Neural progenitor cell (in vitro differentiated cells): ENCODE measurements around the gene CCNA2. TPM values are rescaled to one million over a fixed set of nuclear protein-coding genes. Genes with fewer than 3 reads are reported as not detected.

Source experiments
- DNase-seq: peaks from one replicate; pipeline ENCODE4 v3.0.0-alpha.2; 2016; ENCODE audit warnings: low spot score
- H2AFZ ChIP-seq: fragments of 200-600 bp; sonication (generic); replicated peaks from 2 replicates; pipeline ENCODE4 v1.6.1; 2016; ENCODE audit warnings: antibody characterized with exemption
- H3F3A ChIP-seq: fragments of 200-600 bp; sonication (generic); 2 replicates; pipeline ENCODE4 v1.6.1; 2016; ENCODE audit warnings: antibody characterized with exemption, low read depth
- H3K27ac ChIP-seq: fragments of 200-600 bp; sonication (generic); 2 replicates; pipeline ENCODE4 v1.5.1; 2016; ENCODE audit warnings: mild to moderate bottlenecking
- H3K27me3 ChIP-seq: fragments of 200-600 bp; sonication (generic); 2 replicates; pipeline ENCODE4 v1.6.1; 2016; ENCODE audit warnings: mild to moderate bottlenecking, moderate library complexity
- H3K36me3 ChIP-seq: fragments of 200-600 bp; sonication (generic); 2 replicates; pipeline ENCODE4 v1.5.1; 2016
- H3K4me1 ChIP-seq: fragments of 200-600 bp; sonication (generic); 2 replicates; pipeline ENCODE4 v1.6.1; 2016; ENCODE audit warnings: mixed run types
- H3K4me2 ChIP-seq: fragments of 200-600 bp; sonication (generic); 2 replicates; pipeline ENCODE4 v1.6.1; 2016
- H3K4me3 ChIP-seq: fragments of 200-600 bp; sonication (generic); 2 replicates; pipeline ENCODE4 v1.5.1; 2016
- H3K79me2 ChIP-seq: fragments of 200-600 bp; sonication (generic); 2 replicates; pipeline ENCODE4 v1.6.1; 2016; ENCODE audit warnings: low read depth
- H3K9ac ChIP-seq: fragments of 200-600 bp; sonication (generic); 2 replicates; pipeline ENCODE4 v1.6.1; 2016
- H3K9me3 ChIP-seq: fragments of 200-600 bp; sonication (generic); 2 replicates; pipeline ENCODE4 v1.5.1; 2016; ENCODE audit warnings: low read depth
- H4K20me1 ChIP-seq: fragments of 200-600 bp; sonication (generic); 2 replicates; pipeline ENCODE4 v1.6.1; 2016; ENCODE audit warnings: low read depth
- H3K27ac Mint-ChIP-seq: 3 replicates; pipeline ENCODE4 v1.8.0; 2021; ENCODE audit warnings: mixed read lengths
- H3K27me3 Mint-ChIP-seq: 2 replicates; pipeline ENCODE4 v1.8.0; 2022; ENCODE audit warnings: low read depth, mild to moderate bottlenecking, inconsistent platforms, moderate library complexity, mixed read lengths; ENCODE audit not compliant: insufficient read depth
- H3K36me3 Mint-ChIP-seq: 3 replicates; pipeline ENCODE4 v1.8.0; 2021; ENCODE audit warnings: mixed read lengths
- H3K4me1 Mint-ChIP-seq: 3 replicates; pipeline ENCODE4 v1.8.0; 2021; ENCODE audit warnings: mixed read lengths
- H3K4me3 Mint-ChIP-seq: 3 replicates; pipeline ENCODE4 v1.8.0; 2021; ENCODE audit warnings: mild to moderate bottlenecking, moderate library complexity, mixed read lengths
- H3K9me3 Mint-ChIP-seq: 3 replicates; pipeline ENCODE4 v1.8.0; 2020; ENCODE audit warnings: mixed read lengths
- CTCF ChIP-seq: fragments of 200-600 bp; sonication (generic); IDR thresholded peaks from 2 replicates; pipeline ENCODE4 v1.5.1; 2017; ENCODE audit warnings: antibody characterized with exemption, mild to moderate bottlenecking
- EZH2 ChIP-seq: fragments of 200-600 bp; sonication (generic); IDR thresholded peaks from 2 replicates; pipeline ENCODE4 v1.6.1; 2017; ENCODE audit warnings: antibody characterized with exemption, mild to moderate bottlenecking, moderate library complexity
- EZH2phosphoT487 ChIP-seq: fragments of 200-600 bp; sonication (generic); IDR thresholded peaks from 2 replicates; pipeline ENCODE4 v1.6.1; 2017; ENCODE audit warnings: antibody characterized with exemption
- total RNA-seq: library from RNA; depleted of rRNA; stranded (reverse); fragments of >200 nt; gene quantifications from 2 replicates; pipeline ENCODE4 v1.2.3, GENCODE V29; 2015; ENCODE audit warnings: low replicate concordance

The CCNA2 gene
- total RNA-seq, 1 donor from 2014 or later, result 254 TPM

- Histone ChIP-seq H3K36me3 (peaks cover 5% of the 10 kb centered on the region), H3K9ac (no peak overlapping the region), H3K4me3 (no peak overlapping the region), H3K4me1 (no peaks in the 10 kb centered on the region), H3K9me3 (no peaks in the 10 kb centered on the region), H3K27me3 (no peaks in the 10 kb centered on the region), H3K27ac (no peak overlapping the region), H4K20me1 (no peaks in the 10 kb centered on the region), H3K79me2 (no peaks in the 10 kb centered on the region), H3F3A (no peaks in the 10 kb centered on the region), H3K4me2 (no peak overlapping the region), H2AFZ (no peak overlapping the region)
- H3K4me3 Mint-ChIP-seq, result no peak overlapping the region
- H3K27me3 Mint-ChIP-seq, result no peaks in the 10 kb centered on the region
- no peaks in the 10 kb centered on the region for H3K4me1 Mint-ChIP-seq
- no peak for DNase-seq
- no peak for TF ChIP-seq EZH2phosphoT487
- no peak for TF ChIP-seq CTCF
- no peak for TF ChIP-seq EZH2
- H3K36me3 Mint-ChIP-seq, result peaks cover 5% of the 10 kb centered on the region
- H3K27ac Mint-ChIP-seq, result no peak overlapping the region
- H3K9me3 Mint-ChIP-seq, result no peaks in the 10 kb centered on the region
These were observed 23.0 kb upstream of the CCNA2 start for GRCh38 chr4:121846662-121847061.

DNA sequence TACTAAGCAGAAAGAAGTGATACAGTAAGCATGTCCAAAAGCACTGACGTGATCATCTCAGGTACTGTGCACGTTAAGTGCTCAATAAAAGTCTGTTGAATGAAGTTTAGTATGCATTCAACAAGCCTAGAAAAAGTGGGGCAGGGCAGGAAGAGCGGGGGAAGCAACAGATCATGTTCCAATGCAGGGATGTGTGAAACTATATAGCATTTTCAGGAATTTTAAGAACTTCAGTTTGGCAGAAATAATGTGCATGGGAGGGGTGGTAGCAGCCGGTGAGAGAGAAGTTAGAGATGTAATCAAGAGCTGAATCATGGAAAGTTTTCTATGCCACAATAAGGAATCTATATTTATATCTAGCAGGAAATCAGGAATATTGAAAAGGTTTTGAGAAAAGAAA, 19.2 kb upstream of the CCNA2 start:
- no peak overlapping the region for H2AFZ ChIP-seq
- peaks cover 10% of the 10 kb centered on the region for H3K36me3 ChIP-seq
- H4K20me1 ChIP-seq, result no peaks in the 10 kb centered on the region
- no peaks in the 10 kb centered on the region for H3K9me3 Mint-ChIP-seq
- H3K4me3 Mint-ChIP-seq, result no peak overlapping the region
- H3K4me2 ChIP-seq, result no peak overlapping the region
- H3K4me1 Mint-ChIP-seq, result no peaks in the 10 kb centered on the region
- H3K27me3 Mint-ChIP-seq, result no peaks in the 10 kb centered on the region
- H3K36me3 Mint-ChIP-seq, result peaks cover 7% of the 10 kb centered on the region
- H3K9ac ChIP-seq, result no peak overlapping the region
- no peaks in the 10 kb centered on the region for H3K9me3 ChIP-seq
- TF ChIP-seq EZH2, result no peak
- no peak for TF ChIP-seq EZH2phosphoT487
- no peak for TF ChIP-seq CTCF
- H3F3A ChIP-seq, result no peaks in the 10 kb centered on the region
- H3K79me2 ChIP-seq, result no peaks in the 10 kb centered on the region
- H3K27ac ChIP-seq, result no peak overlapping the region
- no peak overlapping the region for H3K4me3 ChIP-seq
- no peaks in the 10 kb centered on the region for H3K4me1 ChIP-seq
- no peaks in the 10 kb centered on the region for H3K27me3 ChIP-seq
- H3K27ac Mint-ChIP-seq, result no peak overlapping the region
- DNase-seq, result no peak

DNA sequence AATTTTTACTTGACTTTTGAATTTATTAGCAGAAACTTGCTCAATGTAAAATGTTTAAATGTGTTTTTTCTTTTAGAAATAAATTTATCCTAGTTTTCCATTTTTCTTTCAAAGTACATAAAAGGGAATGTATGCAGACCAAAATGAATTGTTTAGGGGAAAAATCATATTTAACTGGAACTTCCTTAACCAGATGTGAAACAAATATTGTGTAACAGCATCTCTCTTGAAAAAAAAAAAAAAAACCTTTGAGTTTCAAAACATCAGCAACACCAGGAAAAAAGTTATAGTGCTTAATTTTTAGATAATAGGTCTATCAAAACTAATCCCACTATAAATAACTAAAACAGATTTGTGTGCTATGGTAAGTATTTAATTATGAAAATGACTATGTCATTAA, 14.5 kb upstream of the CCNA2 start:
- H3K4me3 Mint-ChIP-seq, result no peak overlapping the region
- no peaks in the 10 kb centered on the region for H3K9me3 Mint-ChIP-seq
- peaks cover 7% of the 10 kb centered on the region for H3K36me3 Mint-ChIP-seq

More for the DNA sequence above, 14.5 kb upstream of the CCNA2 start:
- Histone ChIP-seq H3K36me3 (peaks cover 5% of the 10 kb centered on the region), H3K27ac (no peak overlapping the region), H3K4me2 (no peak overlapping the region), H2AFZ (no peak overlapping the region), H3K79me2 (no peaks in the 10 kb centered on the region), H3F3A (no peaks in the 10 kb centered on the region), H4K20me1 (no peaks in the 10 kb centered on the region), H3K4me3 (no peak overlapping the region), H3K27me3 (no peaks in the 10 kb centered on the region), H3K9ac (no peak overlapping the region), H3K9me3 (no peaks in the 10 kb centered on the region), H3K4me1 (no peaks in the 10 kb centered on the region)
- no peak overlapping the region for H3K27ac Mint-ChIP-seq
- no peaks in the 10 kb centered on the region for H3K4me1 Mint-ChIP-seq
- TF ChIP-seq EZH2phosphoT487 (no peak), EZH2 (no peak), CTCF (no peak)
- DNase-seq, result no peak
- no peaks in the 10 kb centered on the region for H3K27me3 Mint-ChIP-seq
